ENCODE results near the gene FCHO1.

FCHO1 gene, protein sequence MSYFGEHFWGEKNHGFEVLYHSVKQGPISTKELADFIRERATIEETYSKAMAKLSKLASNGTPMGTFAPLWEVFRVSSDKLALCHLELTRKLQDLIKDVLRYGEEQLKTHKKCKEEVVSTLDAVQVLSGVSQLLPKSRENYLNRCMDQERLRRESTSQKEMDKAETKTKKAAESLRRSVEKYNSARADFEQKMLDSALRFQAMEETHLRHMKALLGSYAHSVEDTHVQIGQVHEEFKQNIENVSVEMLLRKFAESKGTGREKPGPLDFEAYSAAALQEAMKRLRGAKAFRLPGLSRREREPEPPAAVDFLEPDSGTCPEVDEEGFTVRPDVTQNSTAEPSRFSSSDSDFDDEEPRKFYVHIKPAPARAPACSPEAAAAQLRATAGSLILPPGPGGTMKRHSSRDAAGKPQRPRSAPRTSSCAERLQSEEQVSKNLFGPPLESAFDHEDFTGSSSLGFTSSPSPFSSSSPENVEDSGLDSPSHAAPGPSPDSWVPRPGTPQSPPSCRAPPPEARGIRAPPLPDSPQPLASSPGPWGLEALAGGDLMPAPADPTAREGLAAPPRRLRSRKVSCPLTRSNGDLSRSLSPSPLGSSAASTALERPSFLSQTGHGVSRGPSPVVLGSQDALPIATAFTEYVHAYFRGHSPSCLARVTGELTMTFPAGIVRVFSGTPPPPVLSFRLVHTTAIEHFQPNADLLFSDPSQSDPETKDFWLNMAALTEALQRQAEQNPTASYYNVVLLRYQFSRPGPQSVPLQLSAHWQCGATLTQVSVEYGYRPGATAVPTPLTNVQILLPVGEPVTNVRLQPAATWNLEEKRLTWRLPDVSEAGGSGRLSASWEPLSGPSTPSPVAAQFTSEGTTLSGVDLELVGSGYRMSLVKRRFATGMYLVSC

DNA sequence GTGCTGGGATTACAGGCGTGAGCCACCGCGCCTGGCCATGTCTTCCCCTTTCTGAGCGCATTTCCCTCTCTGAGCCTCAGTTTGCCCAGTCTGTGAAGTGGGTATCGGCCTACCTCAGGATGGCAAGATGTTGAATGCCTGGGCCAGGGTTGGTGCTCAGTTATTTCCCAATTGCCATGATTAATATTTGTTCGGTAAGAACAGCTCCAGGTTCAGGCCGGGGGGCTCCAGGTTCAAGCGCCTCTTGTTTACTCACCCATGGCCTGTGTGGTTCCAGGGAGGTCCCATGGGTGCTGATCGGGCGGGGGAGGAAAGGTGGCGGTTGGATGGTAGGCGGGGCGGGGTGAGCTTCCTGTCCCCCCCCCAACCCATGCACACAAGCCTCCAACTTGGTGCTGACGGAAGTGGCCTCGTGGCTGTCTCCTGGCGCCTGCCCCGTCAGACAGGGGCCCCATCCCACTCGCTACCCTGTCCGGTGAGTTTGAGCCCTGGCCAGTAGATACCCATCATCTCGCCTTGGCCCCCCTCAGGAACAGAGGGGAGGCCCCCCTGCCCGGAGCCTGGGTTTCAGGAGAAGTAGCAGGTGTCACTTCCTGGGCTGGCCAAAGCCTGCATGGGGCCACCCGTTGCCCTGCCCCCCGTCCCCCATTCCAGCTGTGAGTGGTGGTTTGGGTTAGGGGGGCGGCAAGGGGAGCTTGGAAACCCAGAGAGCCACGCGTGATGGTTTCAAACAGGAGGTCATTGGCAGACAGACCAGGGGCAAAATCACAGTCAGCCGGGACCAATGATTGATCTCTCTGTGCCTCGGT lies at the start of gene FCHO1:
Gene FCHO1 (plus strand): TSS at position 375 of the 809 bp plus-strand sequence. CDS start 3,688 bp downstream, outside the sequence.
- DNase-seq (ENCODE audit: low spot score) = no peak

DNA sequence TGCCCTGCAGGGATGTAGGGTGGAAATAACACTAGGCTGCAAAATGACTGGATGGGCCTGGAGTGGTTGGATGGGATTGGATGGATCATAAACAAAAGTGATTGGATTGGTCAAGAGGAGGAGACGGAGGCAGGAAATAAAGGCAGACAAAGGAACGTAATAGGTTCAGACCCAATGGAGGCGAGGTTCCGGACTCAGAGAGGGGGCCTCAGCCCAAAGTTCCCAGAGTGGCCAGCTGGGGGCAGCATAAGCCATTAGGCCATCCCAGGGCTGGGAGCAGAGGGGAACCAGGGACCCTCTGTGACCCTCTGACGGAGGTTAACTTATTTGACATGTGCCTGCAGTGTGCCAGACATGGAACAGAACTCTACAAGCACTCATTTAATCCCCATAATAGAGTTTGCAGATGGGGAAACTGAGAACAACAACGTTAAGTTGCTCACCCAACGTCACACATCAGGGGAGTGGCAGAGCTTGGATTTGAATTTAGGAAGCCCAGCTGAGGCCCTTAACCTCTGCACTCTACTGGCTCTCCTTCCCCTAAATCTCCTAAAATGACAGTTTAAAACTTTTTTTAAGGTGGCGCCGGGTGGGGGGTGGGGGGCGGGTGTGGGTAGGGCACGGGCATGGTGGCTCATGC lies 47.3 kb upstream of the FCHO1 start:
- DNase-seq (ENCODE audit: low spot score) = no peak

DNA sequence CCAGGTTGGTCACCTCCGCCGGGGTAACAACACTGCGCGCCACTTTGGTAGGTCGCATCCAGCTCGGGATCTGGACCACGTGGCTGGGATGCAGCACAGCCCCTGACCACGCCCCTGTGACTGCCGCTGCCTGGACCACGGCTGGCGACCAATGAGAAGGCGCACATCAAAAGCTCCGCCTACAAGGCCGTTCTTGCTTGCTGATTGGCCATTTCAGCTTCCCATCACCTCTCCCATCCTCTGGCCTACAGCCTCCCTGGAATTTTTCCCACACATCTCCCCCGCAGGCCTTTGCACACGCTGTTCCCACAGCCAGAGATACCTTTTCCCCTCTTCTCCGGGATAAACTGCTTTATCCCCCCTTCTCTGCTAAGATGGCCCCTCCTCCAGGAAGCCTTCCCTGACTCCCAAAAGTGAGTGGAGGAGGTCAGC lies 44.5 kb upstream of the FCHO1 start:
- peak; percentile 74 for DNase-seq (ENCODE audit: low spot score)

DNA sequence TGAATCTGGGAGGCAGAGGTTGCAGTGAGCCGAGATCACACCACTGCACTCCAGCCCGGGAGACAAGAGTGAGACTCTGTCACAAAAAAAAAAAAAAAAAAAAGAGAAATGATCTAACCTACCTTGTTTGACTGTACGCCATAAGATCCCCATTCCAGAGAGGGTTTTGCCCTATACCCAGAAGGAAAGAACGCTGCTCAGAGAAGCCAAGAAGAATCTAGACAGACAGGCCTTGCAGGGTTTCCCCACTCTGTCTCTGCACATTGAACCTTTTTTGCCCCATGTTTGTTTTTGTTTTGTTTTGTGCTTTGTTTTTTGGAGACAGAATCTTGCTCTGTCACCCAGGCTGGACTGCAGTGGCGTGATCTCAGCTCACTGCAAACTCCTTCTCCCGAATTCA lies 39.4 kb upstream of the FCHO1 start:
- DNase-seq (ENCODE audit: low spot score) = no peak

DNA sequence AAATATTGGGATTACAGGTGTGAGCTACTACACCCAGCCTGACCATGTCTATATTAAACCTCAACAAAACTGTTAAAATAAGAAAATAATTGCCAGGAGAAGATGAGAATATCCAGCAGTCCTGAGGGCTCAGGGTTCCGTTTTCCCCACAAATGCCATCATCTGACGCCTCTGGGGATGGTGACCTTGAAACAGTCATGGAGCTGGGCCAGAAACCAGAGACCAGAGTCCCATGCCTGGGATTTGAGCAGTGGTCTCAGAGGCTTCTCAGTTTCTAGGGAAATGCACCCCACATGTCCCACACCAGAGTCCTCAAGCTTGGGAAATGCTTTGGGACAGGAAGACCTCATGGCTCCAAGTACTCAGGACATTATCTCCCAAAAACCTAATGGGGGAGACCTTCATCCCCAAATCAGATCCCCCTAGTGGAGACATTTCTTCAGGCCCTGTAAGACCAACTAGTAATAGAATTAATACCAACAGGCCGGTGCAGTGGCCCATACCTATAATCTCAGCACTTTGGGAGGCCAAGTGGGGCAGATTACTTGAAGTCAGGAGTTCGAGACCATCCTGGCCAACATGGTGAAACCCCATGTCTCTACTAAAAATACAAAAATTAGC lies 34.9 kb upstream of the FCHO1 start:
- no peak for DNase-seq (ENCODE audit: low spot score)

DNA sequence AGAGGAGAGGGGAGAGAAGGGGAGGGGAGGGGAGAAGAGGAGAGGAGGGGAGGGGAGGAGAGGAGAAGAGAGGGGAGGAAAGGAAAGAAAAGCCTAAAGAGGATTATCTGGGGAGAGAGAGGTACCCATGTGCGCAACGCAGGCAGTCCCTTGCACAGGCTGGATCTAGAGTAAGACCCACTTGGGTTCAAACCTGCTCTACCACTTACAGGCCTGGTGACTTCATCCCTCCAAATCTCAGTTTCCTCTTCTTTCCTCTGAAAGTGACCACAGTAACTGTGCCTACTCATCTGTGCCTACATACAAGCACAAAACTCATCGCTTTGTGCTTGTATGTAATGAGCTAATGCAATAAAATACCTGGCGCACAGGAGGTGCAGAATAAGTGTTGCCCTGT lies 32.7 kb upstream of the FCHO1 start:
- DNase-seq (ENCODE audit: low spot score) = no peak

DNA sequence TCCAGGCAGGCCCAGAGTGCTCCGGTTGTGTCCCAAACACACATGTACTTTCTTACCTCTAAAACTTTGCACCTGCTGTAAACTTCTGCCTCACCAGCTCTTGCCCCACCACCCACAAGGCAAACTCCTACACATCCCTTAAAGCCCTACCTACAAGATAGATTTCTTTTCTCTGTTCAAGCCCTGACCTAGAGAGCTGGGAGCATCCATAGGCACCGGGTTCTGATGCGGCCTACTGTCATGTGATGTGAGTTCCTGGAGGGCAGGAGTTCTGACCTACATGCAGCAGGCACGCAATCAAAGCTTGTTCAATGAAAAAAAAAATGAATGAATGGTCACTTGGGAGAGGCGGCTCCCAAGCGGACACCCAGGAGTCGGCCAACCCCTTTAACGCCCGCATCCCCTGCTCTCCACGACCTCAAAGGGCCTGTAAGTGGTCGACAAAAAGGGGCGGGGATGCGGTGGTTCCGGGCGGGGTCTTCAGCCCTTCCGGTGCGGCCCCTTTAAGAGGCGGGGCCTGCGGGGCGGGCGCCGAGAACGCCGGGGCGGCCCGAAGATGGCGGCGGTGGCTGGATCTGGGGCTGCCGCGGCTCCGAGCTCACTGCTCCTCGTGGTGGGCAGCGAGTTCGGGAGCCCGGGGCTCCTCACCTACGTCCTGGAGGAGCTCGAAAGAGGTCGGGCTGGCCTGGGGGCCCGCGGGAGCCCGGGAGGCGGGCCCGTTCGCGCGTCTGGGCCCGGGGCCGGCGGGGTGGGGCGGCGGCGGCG lies 32.1 kb upstream of the FCHO1 start, which contains the start of gene MAP1S:
Gene MAP1S (plus strand): TSS at position 534 of the 765 bp plus-strand sequence. CDS start 23 bp downstream, at position 557.
- DNase-seq (ENCODE audit: low spot score) = peak; percentile 81

DNA sequence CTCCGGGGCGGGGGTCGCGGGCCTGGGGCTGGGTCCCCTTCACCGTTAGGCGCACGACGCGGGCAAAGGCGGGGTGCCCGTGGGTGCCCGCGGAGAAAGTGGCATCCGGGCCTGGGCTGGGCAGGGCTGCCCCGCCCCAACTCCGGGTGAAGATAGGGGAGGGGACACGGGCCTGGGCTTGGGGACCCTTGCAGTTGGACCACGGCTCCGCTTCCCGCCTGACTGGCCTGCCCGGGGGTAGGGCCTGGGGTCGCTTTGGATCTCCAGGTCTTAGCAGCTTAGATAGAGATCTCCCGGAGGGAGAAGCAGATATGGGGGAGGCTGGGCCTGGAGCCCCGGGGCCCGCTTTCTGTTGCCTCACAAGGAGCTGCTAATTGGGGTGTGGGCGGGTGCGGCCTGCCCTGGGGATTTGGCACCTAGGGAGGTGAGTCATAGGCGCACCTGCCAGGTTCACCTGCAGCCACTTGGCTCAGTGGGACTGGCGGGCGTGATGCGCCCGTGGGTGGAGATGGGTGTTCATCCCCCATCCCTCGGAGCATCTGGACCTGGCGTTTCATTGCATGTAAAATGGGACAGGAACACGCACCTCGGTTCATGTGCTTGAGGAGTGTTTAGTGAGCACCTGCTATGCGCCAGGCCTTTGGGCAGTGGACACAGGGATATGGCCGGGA lies 31.4 kb upstream of the FCHO1 start:
- DNase-seq (ENCODE audit: low spot score) = no peak

DNA sequence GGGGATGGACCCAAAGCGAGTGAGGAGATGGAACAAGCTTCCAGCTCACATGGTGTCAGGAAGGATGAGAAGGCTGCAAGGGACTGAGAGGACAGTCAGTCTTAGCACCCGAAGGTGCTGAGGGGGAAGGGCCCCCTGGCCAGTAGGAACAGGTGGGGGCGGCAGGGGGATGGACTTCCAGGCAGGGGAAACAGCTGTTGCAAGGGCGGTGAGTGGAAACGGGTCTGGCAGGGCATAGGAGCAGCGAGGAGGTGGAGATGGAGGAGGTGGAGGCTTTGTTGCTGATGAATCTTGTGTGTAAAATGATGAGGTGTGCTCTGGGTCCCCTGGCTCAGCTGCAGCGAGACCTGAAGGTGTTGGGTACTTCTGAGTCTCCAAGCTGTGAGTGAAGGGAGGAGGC lies 30.8 kb upstream of the FCHO1 start:
- DNase-seq (ENCODE audit: low spot score) = no peak

DNA sequence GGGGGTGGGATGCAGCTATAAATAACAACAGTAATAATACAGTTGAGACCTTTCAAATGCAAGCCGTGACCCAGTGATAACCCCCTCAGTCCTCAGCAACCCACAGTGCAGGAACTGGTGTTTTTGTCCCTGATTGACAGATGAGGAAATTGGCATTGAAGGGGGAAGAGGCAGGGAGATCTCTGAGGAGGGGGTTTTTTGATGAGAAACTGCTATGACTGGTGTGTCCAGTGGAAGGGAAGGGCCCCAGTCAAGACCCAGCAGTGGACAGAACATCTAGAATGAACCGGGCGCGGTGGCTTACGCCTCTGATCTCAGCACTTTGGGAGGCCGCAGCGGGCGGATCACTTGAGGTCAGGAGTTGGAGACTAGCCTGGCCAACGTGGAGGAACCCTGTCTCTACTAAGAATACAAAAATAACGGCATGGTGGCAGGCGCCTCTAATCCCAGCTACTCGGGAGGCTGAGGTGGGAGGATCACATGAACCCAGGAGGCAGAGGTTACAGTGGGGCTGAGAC lies 30.1 kb upstream of the FCHO1 start:
- DNase-seq (ENCODE audit: low spot score) = no peak

DNA sequence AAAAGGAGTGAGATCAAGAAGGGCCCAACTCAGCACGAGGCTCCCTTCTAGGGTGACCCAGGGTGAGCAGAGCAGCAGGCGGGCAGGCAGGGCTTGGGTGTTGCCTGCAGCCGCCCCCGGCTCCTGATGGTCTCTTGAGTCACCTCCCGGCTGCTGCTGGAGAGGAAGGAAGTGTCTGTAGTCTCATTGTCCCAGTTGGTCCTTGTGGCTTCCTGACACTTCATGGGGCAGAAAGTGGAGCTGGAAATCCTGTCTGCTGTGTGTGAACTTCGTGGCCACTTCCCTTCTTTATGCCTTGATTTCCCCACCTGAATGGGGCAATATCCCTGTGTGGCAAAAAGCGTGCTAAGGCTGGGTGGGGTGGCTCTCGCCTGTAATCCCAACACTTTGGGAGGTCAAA lies 29.5 kb upstream of the FCHO1 start:
- DNase-seq (ENCODE audit: low spot score) = peak; percentile 71

DNA sequence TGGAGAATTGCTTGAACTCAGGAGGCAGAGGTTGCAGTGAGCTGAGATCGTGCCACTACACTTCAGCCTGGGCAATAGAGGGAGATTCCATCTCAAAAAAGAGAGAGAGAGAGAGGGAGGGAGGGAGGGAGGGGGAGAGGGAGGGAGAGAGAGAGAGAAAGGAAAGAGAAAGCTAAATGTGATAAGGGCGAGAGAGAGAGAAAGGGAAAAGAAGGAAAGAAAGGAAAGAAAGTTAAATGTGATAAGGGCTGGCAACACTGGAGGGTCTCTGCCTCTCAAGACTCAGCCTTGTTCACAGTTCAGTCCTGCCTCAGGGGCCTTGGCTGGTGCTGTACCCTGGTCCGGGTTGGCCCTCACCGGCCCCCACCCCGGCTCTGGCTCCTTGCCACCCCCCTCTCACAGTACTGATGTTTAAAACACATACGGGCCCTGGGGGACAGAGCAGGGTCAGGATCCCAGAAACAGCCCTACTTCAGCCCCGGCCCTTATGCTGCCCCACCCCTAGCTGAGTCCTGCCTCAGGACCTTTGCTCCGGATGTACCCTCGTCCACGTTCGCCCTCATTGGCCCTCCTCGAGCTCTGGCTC lies 28.5 kb upstream of the FCHO1 start:
- no peak for DNase-seq (ENCODE audit: low spot score)

DNA sequence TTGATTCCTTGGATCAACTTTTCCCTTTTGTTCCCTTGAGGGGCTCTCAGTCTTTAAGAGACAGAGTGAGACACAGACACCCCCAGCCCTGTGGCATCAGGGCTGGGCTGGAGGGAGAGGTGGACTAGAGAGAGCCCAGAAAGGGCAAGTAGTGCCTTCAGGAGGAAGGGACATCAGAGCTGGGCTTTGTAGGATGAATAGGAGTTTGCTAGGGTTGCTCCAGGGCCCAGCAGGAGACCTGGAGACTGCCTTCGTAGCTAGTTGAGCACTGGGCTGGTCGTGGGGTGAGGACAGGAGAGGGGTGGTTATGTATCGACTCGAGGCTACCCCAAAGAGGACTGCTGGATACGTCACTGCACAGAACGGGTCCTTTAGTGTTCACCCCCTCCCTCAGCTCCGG lies 26.6 kb upstream of the FCHO1 start:
- no peak for DNase-seq (ENCODE audit: low spot score)

DNA sequence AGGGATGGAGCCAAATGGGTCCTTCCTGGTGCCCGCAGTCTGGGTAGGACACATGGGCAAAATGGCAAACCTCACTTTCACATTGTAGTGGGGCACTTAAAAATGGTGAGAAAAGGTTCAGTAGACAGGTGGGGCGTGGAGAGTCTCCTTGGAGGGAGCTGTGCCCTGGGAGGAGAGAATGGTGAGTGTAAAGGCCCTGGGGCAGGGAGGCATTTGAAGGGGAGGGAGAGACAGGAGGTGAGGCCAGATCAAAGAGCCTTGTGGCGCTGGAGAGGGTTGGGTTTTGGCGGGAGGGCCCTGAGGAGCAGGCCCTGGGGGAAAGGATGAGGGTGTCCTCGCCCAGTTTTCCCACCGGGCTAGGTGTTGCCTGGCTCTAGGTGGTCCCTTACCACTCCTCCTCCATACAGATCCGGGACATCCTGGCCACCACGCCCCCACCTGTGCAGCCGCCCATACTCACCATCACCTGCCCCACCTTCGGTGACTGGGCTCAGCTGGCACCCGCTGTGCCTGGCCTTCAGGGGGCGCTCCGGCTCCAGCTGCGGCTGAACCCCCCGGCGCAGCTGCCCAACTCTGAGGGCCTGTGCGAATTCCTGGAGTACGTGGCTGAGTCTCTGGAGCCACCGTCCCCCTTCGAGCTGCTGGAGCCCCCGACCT lies 25.7 kb upstream of the FCHO1 start:
- no peak for DNase-seq (ENCODE audit: low spot score)

DNA sequence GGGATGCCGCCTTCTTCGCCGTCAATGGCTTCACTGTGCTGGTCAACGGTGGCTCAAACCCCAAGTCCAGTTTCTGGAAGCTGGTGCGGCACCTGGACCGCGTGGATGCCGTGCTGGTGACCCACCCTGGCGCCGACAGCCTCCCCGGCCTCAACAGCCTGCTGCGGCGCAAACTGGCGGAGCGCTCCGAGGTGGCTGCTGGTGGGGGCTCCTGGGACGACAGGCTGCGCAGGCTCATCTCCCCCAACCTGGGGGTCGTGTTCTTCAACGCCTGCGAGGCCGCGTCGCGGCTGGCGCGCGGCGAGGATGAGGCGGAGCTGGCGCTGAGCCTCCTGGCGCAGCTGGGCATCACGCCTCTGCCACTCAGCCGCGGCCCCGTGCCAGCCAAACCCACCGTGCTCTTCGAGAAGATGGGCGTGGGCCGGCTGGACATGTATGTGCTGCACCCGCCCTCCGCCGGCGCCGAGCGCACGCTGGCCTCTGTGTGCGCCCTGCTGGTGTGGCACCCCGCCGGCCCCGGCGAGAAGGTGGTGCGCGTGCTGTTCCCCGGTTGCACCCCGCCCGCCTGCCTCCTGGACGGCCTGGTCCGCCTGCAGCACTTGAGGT lies 25.0 kb upstream of the FCHO1 start:
- no peak for DNase-seq (ENCODE audit: low spot score)

DNA sequence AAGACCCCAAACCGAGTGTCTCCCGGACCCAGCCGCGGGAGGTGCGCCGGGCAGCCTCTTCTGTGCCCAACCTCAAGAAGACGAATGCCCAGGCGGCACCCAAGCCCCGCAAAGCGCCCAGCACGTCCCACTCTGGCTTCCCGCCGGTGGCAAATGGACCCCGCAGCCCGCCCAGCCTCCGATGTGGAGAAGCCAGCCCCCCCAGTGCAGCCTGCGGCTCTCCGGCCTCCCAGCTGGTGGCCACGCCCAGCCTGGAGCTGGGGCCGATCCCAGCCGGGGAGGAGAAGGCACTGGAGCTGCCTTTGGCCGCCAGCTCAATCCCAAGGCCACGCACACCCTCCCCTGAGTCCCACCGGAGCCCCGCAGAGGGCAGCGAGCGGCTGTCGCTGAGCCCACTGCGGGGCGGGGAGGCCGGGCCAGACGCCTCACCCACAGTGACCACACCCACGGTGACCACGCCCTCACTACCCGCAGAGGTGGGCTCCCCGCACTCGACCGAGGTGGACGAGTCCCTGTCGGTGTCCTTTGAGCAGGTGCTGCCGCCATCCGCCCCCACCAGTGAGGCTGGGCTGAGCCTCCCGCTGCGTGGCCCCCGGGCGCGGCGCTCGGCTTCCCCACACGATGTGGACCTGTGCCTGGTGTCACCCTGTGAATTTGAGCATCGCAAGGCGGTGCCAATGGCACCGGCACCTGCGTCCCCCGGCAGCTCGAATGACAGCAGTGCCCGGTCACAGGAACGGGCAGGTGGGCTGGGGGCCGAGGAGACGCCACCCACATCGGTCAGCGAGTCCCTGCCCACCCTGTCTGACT lies 24.1 kb upstream of the FCHO1 start:
- no peak for DNase-seq (ENCODE audit: low spot score)

DNA sequence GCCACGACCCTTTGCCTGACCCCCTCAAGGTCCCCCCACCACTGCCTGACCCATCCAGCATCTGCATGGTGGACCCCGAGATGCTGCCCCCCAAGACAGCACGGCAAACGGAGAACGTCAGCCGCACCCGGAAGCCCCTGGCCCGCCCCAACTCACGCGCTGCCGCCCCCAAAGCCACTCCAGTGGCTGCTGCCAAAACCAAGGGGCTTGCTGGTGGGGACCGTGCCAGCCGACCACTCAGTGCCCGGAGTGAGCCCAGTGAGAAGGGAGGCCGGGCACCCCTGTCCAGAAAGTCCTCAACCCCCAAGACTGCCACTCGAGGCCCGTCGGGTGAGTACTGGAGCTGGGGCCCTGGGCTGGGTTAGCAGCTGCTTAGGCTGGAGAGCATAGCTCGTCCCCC lies 23.4 kb upstream of the FCHO1 start:
- DNase-seq (ENCODE audit: low spot score) = no peak

Measured in hepatic stellate cell (primary cell).